PC-9 (cell line): ENCODE measurements around the gene HOXB9. TPM values are rescaled to one million over a fixed set of nuclear protein-coding genes. Genes with fewer than 3 reads are reported as not detected.

ENCODE experiments used
- BruUV-seq: library from RNA; stranded (reverse); fragments of 400-500 nt; replicated peaks from 2 replicates; lab custom pipeline; 2021; lab: Mats Ljungman, UMichigan
- CTCF ChIA-PET: fragments of 300-600 bp; sonication (Branson Sonifier 250); formaldehyde crosslinking; loops from one replicate; lab custom pipeline; 2022; ENCODE audit warnings: antibody characterized with exemption; lab: Charles Lee
- POLR2A ChIA-PET: fragments of 300-600 bp; sonication (Branson Sonifier 250); formaldehyde crosslinking; loops from one replicate; lab custom pipeline; 2022; ENCODE audit warnings: antibody characterized with exemption; ENCODE audit not compliant: unreplicated experiment; lab: Charles Lee
- DNase-seq, 2 experiments: peaks; one replicate each; pipeline versions ENCODE4 v3.0.0 to v3.0.0-alpha.2; 2015 to 2022; ENCODE audit warnings: mixed read lengths in 1 of 2
- H2AFZ ChIP-seq: fragments of 200-600 bp; sonication (generic); 2 replicates; pipeline ENCODE4 v1.8.1; 2017; ENCODE audit warnings: antibody characterized with exemption
- H3F3A ChIP-seq: fragments of 200-600 bp; sonication (generic); 2 replicates; pipeline ENCODE4 v1.8.1; 2017; ENCODE audit warnings: antibody characterized with exemption, mild to moderate bottlenecking, low read depth; ENCODE audit not compliant: insufficient read depth
- H3K27ac ChIP-seq: fragments of 200-600 bp; sonication (generic); 2 replicates; pipeline ENCODE4 v1.6.1; 2016; ENCODE audit warnings: mixed run types
- H3K27me3 ChIP-seq: fragments of 200-600 bp; sonication (generic); 2 replicates; pipeline ENCODE4 v1.6.1; 2016; ENCODE audit warnings: low read depth, mixed run types; ENCODE audit not compliant: insufficient read depth
- H3K36me3 ChIP-seq: fragments of 200-600 bp; sonication (generic); 2 replicates; pipeline ENCODE4 v1.6.1; 2016; ENCODE audit warnings: low read depth, mixed run types
- H3K4me1 ChIP-seq: fragments of 200-600 bp; sonication (generic); replicated peaks from 2 replicates; pipeline ENCODE4 v1.6.1; 2016; ENCODE audit warnings: mixed run types; ENCODE audit not compliant: insufficient read depth
- H3K4me2 ChIP-seq: fragments of 200-600 bp; sonication (generic); 2 replicates; pipeline ENCODE4 v1.6.1; 2017; ENCODE audit warnings: mixed run types
- H3K4me3 ChIP-seq: fragments of 200-600 bp; sonication (generic); 2 replicates; pipeline ENCODE4 v1.6.1; 2016; ENCODE audit warnings: mixed run types
- H3K79me2 ChIP-seq: fragments of 200-600 bp; sonication (generic); 2 replicates; pipeline ENCODE4 v1.6.1; 2017; ENCODE audit warnings: low read depth, mixed run types
- H3K9me2 ChIP-seq: fragments of 200-600 bp; sonication (generic); 2 replicates; pipeline ENCODE4 v1.8.1; 2017; ENCODE audit warnings: mild to moderate bottlenecking; ENCODE audit not compliant: insufficient read depth
- H3K9me3 ChIP-seq: fragments of 200-600 bp; sonication (generic); 2 replicates; pipeline ENCODE4 v1.8.1; 2016; ENCODE audit warnings: low read depth; ENCODE audit not compliant: insufficient read depth
- H4K20me1 ChIP-seq: fragments of 200-600 bp; sonication (generic); 2 replicates; pipeline ENCODE4 v1.8.1; 2017; ENCODE audit not compliant: insufficient read depth
- CTCF ChIP-seq: fragments of 200-600 bp; sonication (generic); conservative IDR thresholded peaks from 2 replicates; pipeline ENCODE4 v1.6.1; 2017; ENCODE audit warnings: mixed run types, antibody characterized with exemption, mild to moderate bottlenecking, moderate library complexity
- EZH2 ChIP-seq: fragments of 200-600 bp; sonication (generic); IDR thresholded peaks from 2 replicates; pipeline ENCODE4 v1.8.0; 2017; ENCODE audit warnings: antibody characterized with exemption, low read depth
- intact Hi-C: fragments of 100-400 bp; cut with micrococcal nuclease; formaldehyde crosslinking; loops from one replicate; pipeline ENCODE4 v1.10.0; 2022; ENCODE audit not compliant: unreplicated experiment
- total RNA-seq: library from RNA; stranded (reverse); gene quantifications from 2 replicates; pipeline ENCODE4 v1.2.3, GENCODE V29; 2021

Gene HOXB9
- total RNA-seq, 1 experiment from 2014 or later: 0.70 TPM

GRCh38 chr17:48619826-48620449 lies 6.2 kb downstream of the HOXB9 start:
- POLR2A ChIA-PET: no interaction called here
- H3K4me3 ChIP-seq: no peak overlapping the region
- CTCF ChIA-PET: interaction anchor here (0.6 kb wide), 1 partner anchor 389 kb away, joined by 4 read pairs; no protein-coding TSS in a partner anchor
- H4K20me1 ChIP-seq: no peaks in the 10 kb centered on the region; the same call in 1 of the 2 replicates
- BruUV-seq: no TSS peak
- no peaks in the 10 kb centered on the region for H3K9me2 ChIP-seq
- no peak for DNase-seq
- intact Hi-C loops: loop anchor here (2.0 to 10.0 kb wide), 6 partner anchors 268 to 675 kb away; partner anchors contain the start of gene PNPO
- H3F3A ChIP-seq: peaks cover 7% of the 10 kb centered on the region; the same call in 1 of the 2 replicates
- no peaks in the 10 kb centered on the region for H3K79me2 ChIP-seq
- TF ChIP-seq EZH2: no peak
- no peak for TF ChIP-seq CTCF
- no peak overlapping the region for H3K27ac ChIP-seq
- H3K36me3 ChIP-seq: no peaks in the 10 kb centered on the region
- no peaks in the 10 kb centered on the region for H3K27me3 ChIP-seq
- H3K4me1 ChIP-seq: 0 out of 2 replicates have a peak, but pooled peaks cover 4% of the 10 kb centered on the region
- no peak overlapping the region for H3K4me2 ChIP-seq
- H3K9me3 ChIP-seq: no peaks in the 10 kb centered on the region
- H2AFZ ChIP-seq: no peak overlapping the region

- intact Hi-C loops: loop anchor here (1.0 to 10.0 kb wide), 8 partner anchors 266 to 674 kb away; partner anchors contain the start of gene PNPO
- BruUV-seq: no TSS peak
- ChIA-PET CTCF (interaction anchor here (1.1 kb wide), 1 partner anchor 403 kb away, joined by 3 read pairs; no protein-coding TSS in a partner anchor), POLR2A (interaction anchor here (0.7 kb wide), 1 partner anchor 17 kb away, joined by 3 read pairs; no protein-coding TSS in a partner anchor)
- Histone ChIP-seq H3K9me3 (no peaks in the 10 kb centered on the region), H3K27ac (no peak overlapping the region), H2AFZ (no peak overlapping the region), H3K36me3 (no peaks in the 10 kb centered on the region), H3K4me2 (peak overlapping the region; percentile 32; the same call in 1 of the 2 replicates), H3K9me2 (no peaks in the 10 kb centered on the region), H4K20me1 (no peaks in the 10 kb centered on the region), H3K27me3 (no peaks in the 10 kb centered on the region), H3F3A (no peaks in the 10 kb centered on the region), H3K79me2 (no peaks in the 10 kb centered on the region), H3K4me3 (no peak overlapping the region), H3K4me1 (peaks cover 9% of the 10 kb centered on the region; the same call in 1 of the 2 replicates)
- TF ChIP-seq CTCF (peak; percentile 98), EZH2 (no peak)
- peak; percentile 73 to 89 for DNase-seq
Observed at GRCh38 chr17:48618256-48618896, 7.8 kb downstream of the HOXB9 start.

GRCh38 chr17:48617471-48618255 lies 8.5 kb downstream of the HOXB9 start:
- no peaks in the 10 kb centered on the region for H3K79me2 ChIP-seq
- no peak overlapping the region for H3K27ac ChIP-seq
- peaks cover 9% of the 10 kb centered on the region; the same call in 1 of the 2 replicates for H3K4me1 ChIP-seq
- POLR2A ChIA-PET: no interaction called here
- no peak for DNase-seq
- TF ChIP-seq EZH2: no peak
- no peak for TF ChIP-seq CTCF
- no peak overlapping the region for H3K4me2 ChIP-seq
- no peaks in the 10 kb centered on the region for H3F3A ChIP-seq
- H3K27me3 ChIP-seq: no peaks in the 10 kb centered on the region
- H3K9me2 ChIP-seq: no peaks in the 10 kb centered on the region
- no peaks in the 10 kb centered on the region for H3K9me3 ChIP-seq
- no TSS peak for BruUV-seq
- no peak overlapping the region for H3K4me3 ChIP-seq
- H2AFZ ChIP-seq: no peak overlapping the region
- H3K36me3 ChIP-seq: no peaks in the 10 kb centered on the region
- H4K20me1 ChIP-seq: no peaks in the 10 kb centered on the region
- intact Hi-C loops: loop anchor here (1.0 to 10.0 kb wide), 8 partner anchors 265 to 673 kb away; partner anchors contain the start of gene PNPO
- CTCF ChIA-PET: interaction anchor here (1.1 kb wide), 1 partner anchor 402 kb away, joined by 3 read pairs; no protein-coding TSS in a partner anchor
